ENCODE results near the gene DCC. TPM values are rescaled to one million over a fixed set of nuclear protein-coding genes. Genes with fewer than 3 reads are reported as not detected.

DCC gene
- total and polyA plus RNA-seq, 9 of the 15 experiments (the other 6 are each of a cell fraction or from before 2014, with no cell fraction given), result not detected

GRCh38 chr18:53305461-53305860 is 965.5 kb downstream of the DCC start (continued):
- no peak for TF ChIP-seq E4F1 (CRISPR knock-in tag; IDR thresholded peaks at IDR 0.05; ENCODE audit: borderline replicate concordance)
- no peak for TF ChIP-seq ZNF551 (CRISPR knock-in tag; IDR thresholded peaks at IDR 0.05)
- TF ChIP-seq, protein P1, sequence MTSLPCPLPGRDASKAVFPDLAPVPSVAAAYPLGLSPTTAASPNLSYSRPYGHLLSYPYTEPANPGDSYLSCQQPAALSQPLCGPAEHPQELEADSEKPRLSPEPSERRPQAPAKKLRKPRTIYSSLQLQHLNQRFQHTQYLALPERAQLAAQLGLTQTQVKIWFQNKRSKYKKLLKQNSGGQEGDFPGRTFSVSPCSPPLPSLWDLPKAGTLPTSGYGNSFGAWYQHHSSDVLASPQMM (CRISPR knock-in tag; IDR thresholded peaks at IDR 0.05), result no peak
- TF ChIP-seq HSF4 (CRISPR knock-in tag; IDR thresholded peaks at IDR 0.05; ENCODE audit: borderline replicate concordance), result no peak
- TF ChIP-seq, protein P2, sequence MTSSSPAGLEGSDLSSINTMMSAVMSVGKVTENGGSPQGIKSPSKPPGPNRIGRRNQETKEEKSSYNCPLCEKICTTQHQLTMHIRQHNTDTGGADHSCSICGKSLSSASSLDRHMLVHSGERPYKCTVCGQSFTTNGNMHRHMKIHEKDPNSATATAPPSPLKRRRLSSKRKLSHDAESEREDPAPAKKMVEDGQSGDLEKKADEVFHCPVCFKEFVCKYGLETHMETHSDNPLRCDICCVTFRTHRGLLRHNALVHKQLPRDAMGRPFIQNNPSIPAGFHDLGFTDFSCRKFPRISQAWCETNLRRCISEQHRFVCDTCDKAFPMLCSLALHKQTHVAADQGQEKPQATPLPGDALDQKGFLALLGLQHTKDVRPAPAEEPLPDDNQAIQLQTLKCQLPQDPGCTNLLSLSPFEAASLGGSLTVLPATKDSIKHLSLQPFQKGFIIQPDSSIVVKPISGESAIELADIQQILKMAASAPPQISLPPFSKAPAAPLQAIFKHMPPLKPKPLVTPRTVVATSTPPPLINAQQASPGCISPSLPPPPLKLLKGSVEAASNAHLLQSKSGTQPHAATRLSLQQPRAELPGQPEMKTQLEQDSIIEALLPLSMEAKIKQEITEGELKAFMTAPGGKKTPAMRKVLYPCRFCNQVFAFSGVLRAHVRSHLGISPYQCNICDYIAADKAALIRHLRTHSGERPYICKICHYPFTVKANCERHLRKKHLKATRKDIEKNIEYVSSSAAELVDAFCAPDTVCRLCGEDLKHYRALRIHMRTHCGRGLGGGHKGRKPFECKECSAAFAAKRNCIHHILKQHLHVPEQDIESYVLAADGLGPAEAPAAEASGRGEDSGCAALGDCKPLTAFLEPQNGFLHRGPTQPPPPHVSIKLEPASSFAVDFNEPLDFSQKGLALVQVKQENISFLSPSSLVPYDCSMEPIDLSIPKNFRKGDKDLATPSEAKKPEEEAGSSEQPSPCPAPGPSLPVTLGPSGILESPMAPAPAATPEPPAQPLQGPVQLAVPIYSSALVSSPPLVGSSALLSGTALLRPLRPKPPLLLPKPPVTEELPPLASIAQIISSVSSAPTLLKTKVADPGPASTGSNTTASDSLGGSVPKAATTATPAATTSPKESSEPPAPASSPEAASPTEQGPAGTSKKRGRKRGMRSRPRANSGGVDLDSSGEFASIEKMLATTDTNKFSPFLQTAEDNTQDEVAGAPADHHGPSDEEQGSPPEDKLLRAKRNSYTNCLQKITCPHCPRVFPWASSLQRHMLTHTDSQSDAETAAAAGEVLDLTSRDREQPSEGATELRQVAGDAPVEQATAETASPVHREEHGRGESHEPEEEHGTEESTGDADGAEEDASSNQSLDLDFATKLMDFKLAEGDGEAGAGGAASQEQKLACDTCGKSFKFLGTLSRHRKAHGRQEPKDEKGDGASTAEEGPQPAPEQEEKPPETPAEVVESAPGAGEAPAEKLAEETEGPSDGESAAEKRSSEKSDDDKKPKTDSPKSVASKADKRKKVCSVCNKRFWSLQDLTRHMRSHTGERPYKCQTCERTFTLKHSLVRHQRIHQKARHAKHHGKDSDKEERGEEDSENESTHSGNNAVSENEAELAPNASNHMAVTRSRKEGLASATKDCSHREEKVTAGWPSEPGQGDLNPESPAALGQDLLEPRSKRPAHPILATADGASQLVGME (CRISPR knock-in tag; IDR thresholded peaks at IDR 0.05), result no peak
- TF ChIP-seq, protein P3, sequence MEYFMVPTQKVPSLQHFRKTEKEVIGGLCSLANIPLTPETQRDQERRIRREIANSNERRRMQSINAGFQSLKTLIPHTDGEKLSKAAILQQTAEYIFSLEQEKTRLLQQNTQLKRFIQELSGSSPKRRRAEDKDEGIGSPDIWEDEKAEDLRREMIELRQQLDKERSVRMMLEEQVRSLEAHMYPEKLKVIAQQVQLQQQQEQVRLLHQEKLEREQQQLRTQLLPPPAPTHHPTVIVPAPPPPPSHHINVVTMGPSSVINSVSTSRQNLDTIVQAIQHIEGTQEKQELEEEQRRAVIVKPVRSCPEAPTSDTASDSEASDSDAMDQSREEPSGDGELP (CRISPR knock-in tag; IDR thresholded peaks at IDR 0.05; ENCODE audit: borderline replicate concordance), result no peak

Measured in K562 (cell line).